ENCODE results near the gene MLH3.
"Not testable (repeated sequence)": the region's sequence is repeated elsewhere in the genome, so short reads cannot be mapped to it uniquely, and the experiment has no call there.

MLH3 gene

GRCh38 chr14:74995781-74996180, 55.5 kb downstream of the MLH3 start:
- in situ Hi-C loops (cut with MboI; ENCODE audit: low sequenced_read_pairs), result not testable (repeated sequence)

- in situ Hi-C loops (cut with MboI; ENCODE audit: low sequenced_read_pairs), result not testable (repeated sequence)
Measured at GRCh38 chr14:74994182-74994581, 57.1 kb downstream of the MLH3 start.

GRCh38 chr14:74988993-74989392, 62.3 kb downstream of the MLH3 start:
- in situ Hi-C loops (cut with MboI; ENCODE audit: low sequenced_read_pairs), result no loop called here

GRCh38 chr14:74988131-74988530, 63.1 kb downstream of the MLH3 start:
- in situ Hi-C loops (cut with MboI; ENCODE audit: low sequenced_read_pairs), result no loop called here

- in situ Hi-C loops (cut with MboI; ENCODE audit: low sequenced_read_pairs), result no loop called here
Measured at GRCh38 chr14:74985806-74986205, 65.5 kb downstream of the MLH3 start.

- in situ Hi-C loops (cut with MboI; ENCODE audit: low sequenced_read_pairs), result no loop called here
Measured at GRCh38 chr14:74985028-74985310, 66.3 kb downstream of the MLH3 start.

GRCh38 chr14:74984236-74985027, 66.8 kb downstream of the MLH3 start:
- in situ Hi-C loops (cut with MboI; ENCODE audit: low sequenced_read_pairs), result no loop called here

GRCh38 chr14:74983343-74983742, 67.9 kb downstream of the MLH3 start:
- in situ Hi-C loops (cut with MboI; ENCODE audit: low sequenced_read_pairs), result no loop called here

GRCh38 chr14:74982661-74983060, 68.6 kb downstream of the MLH3 start:
- in situ Hi-C loops (cut with MboI; ENCODE audit: low sequenced_read_pairs), result no loop called here

GRCh38 chr14:74981833-74982232, 69.4 kb downstream of the MLH3 start:
- in situ Hi-C loops (cut with MboI; ENCODE audit: low sequenced_read_pairs), result no loop called here

- in situ Hi-C loops (cut with MboI; ENCODE audit: low sequenced_read_pairs), result no loop called here
Measured at GRCh38 chr14:74981462-74981782, 69.8 kb downstream of the MLH3 start.

- in situ Hi-C loops (cut with MboI; ENCODE audit: low sequenced_read_pairs), result no loop called here
Measured at GRCh38 chr14:74980731-74981461, 70.4 kb downstream of the MLH3 start.

GRCh38 chr14:74980398-74980730, 70.9 kb downstream of the MLH3 start:
- in situ Hi-C loops (cut with MboI; ENCODE audit: low sequenced_read_pairs), result no loop called here

GRCh38 chr14:74979442-74980397, 71.5 kb downstream of the MLH3 start:
- in situ Hi-C loops (cut with MboI; ENCODE audit: low sequenced_read_pairs), result no loop called here

GRCh38 chr14:74979029-74979428, 72.2 kb downstream of the MLH3 start:
- in situ Hi-C loops (cut with MboI; ENCODE audit: low sequenced_read_pairs), result no loop called here

GRCh38 chr14:74978416-74978947, 72.8 kb downstream of the MLH3 start:
- in situ Hi-C loops (cut with MboI; ENCODE audit: low sequenced_read_pairs), result no loop called here

- in situ Hi-C loops (cut with MboI; ENCODE audit: low sequenced_read_pairs), result no loop called here
Measured at GRCh38 chr14:74977901-74978385, 73.3 kb downstream of the MLH3 start.

GRCh38 chr14:74977164-74977900, 73.9 kb downstream of the MLH3 start:
- in situ Hi-C loops (cut with MboI; ENCODE audit: low sequenced_read_pairs), result no loop called here

- in situ Hi-C loops (cut with MboI; ENCODE audit: low sequenced_read_pairs), result no loop called here
Measured at GRCh38 chr14:74976264-74977113, 74.8 kb downstream of the MLH3 start.
